CD4-positive, alpha-beta T cell (primary cell): ENCODE data around the gene HTRA1. TPM values are rescaled to one million over a fixed set of nuclear protein-coding genes. Genes with fewer than 3 reads are reported as not detected.
A peak's percentile ranks its signal among the peaks of the same experiment; 100 is the strongest.

ENCODE experiments used
- ATAC-seq: fragments of 200-7000 bp; cut with Tn5 transposase; one replicate; pipeline ENCODE4 v1.10.0; 2022; ENCODE audit warnings: mild to moderate bottlenecking; ENCODE audit not compliant: poor library complexity
- CTCF ChIA-PET: fragments of 350-600 bp; sonication (Branson Sonifier 250); formaldehyde crosslinking; loops from one replicate; lab custom pipeline; 2021; ENCODE audit warnings: antibody characterized with exemption, inconsistent platforms; lab: Charles Lee
- POLR2A ChIA-PET: fragments of 350-600 bp; sonication (Branson Sonifier 250); formaldehyde crosslinking; loops from one replicate; lab custom pipeline; 2021; ENCODE audit warnings: antibody characterized with exemption, inconsistent platforms; lab: Charles Lee
- DNase-seq, 14 experiments: peaks; one replicate each; pipeline ENCODE4 v3.0.0-alpha.2; 2013 to 2020; ENCODE audit warnings: mixed read lengths in 2 of 14
- H3K27ac ChIP-seq, 2 donors: one replicate each; pipeline versions ENCODE4 v1.5.1 to v1.7.0; 2013; ENCODE audit warnings: low read length in 2 of 2, low read depth in 1 of 2, mild to moderate bottlenecking in 1 of 2
- H3K27me3 ChIP-seq, 2 experiments: 1 replicate in 1 of 2; 2 replicates in 1 of 2; pipeline versions ENCODE4 v1.6.1 to v1.7.0; 2013; ENCODE audit warnings: low read length in 2 of 2, control low read depth in 1 of 2, mild to moderate bottlenecking in 1 of 2, moderate library complexity in 1 of 2; ENCODE audit not compliant: insufficient read depth in 2 of 2, control insufficient read depth in 1 of 2
- H3K36me3 ChIP-seq: one replicate; pipeline ENCODE4 v1.6.1; 2013; ENCODE audit warnings: low read length, control low read depth; ENCODE audit not compliant: insufficient read depth
- H3K4me1 ChIP-seq: one replicate; pipeline ENCODE4 v1.6.1; 2013; ENCODE audit warnings: low read length, control low read depth; ENCODE audit not compliant: insufficient read depth
- H3K4me3 ChIP-seq: one replicate; pipeline ENCODE4 v1.5.1; 2013; ENCODE audit warnings: mild to moderate bottlenecking, low read length, moderate library complexity
- H3K9me3 ChIP-seq, 2 experiments: 1 replicate in 1 of 2; 2 replicates in 1 of 2; pipeline versions ENCODE4 v1.6.1 to v1.7.0; 2013; ENCODE audit warnings: low read length in 2 of 2, mild to moderate bottlenecking in 2 of 2, control low read depth in 1 of 2, moderate library complexity in 1 of 2; ENCODE audit not compliant: control insufficient read depth in 1 of 2, insufficient read depth in 1 of 2
- H3K27ac Mint-ChIP-seq: one replicate; pipeline ENCODE4 v1.8.0; 2020; ENCODE audit warnings: mixed read lengths
- H3K27me3 Mint-ChIP-seq: one replicate; pipeline ENCODE4 v1.8.0; 2021; ENCODE audit warnings: mixed read lengths
- H3K36me3 Mint-ChIP-seq: one replicate; pipeline ENCODE4 v1.8.0; 2021; ENCODE audit warnings: low read depth, mixed read lengths
- H3K4me1 Mint-ChIP-seq: one replicate; pipeline ENCODE4 v1.8.0; 2021; ENCODE audit warnings: low read depth, mixed read lengths
- H3K4me3 Mint-ChIP-seq: one replicate; pipeline ENCODE4 v1.8.0; 2020; ENCODE audit warnings: mild to moderate bottlenecking, mixed read lengths
- H3K9me3 Mint-ChIP-seq: one replicate; pipeline ENCODE4 v1.8.0; 2020; ENCODE audit warnings: mixed read lengths
- intact Hi-C, 2 experiments: fragments of 100-400 bp; cut with DNase I in 1 of 2; cut with micrococcal nuclease in 1 of 2; formaldehyde crosslinking; loops; one replicate each; pipeline versions ENCODE4 v1.15.1 to v1.9.0; 2023 to 2025; cut with DNase I, micrococcal nuclease
- total RNA-seq, 174 experiments: library from RNA in 2 of 174; stranded (reverse) in 2 of 174; gene quantifications; one replicate each; pipeline ENCODE4 v1.2.3 and lab custom pipeline; 2021 to 2026
- TF ChIP-seq, protein P1 (sequence below): fragments of 200-600 bp; IDR thresholded peaks from one replicate; pipeline ENCODE4 v1.8.0; 2022; ENCODE audit warnings: antibody characterized with exemption, mild to moderate bottlenecking

The HTRA1 gene
- total RNA-seq, 2 experiments from 2014 or later = not detected

DNA sequence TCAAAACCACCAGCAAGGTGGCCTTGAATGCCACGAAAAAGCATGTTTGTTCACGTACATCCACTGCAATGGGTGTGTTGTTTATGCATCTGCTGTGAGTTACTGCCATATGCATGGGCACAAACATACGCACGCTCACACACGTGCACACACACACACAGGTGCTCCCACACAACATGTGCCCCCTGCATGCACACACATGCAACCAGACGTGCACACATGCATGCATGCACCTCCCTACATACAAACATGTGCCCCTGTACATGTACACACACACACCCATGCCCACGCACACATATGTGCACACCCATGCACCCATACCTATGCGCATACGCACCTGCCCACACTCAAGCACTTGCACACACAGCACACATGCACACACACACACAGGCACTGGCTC, 89.1 kb downstream of the HTRA1 start:
- Mint-ChIP-seq H3K27ac (peak overlapping the region; percentile 77), H3K4me1 (peaks cover 32% of the 10 kb centered on the region), H3K9me3 (no peaks in the 10 kb centered on the region), H3K36me3 (no peaks in the 10 kb centered on the region), H3K4me3 (no peak overlapping the region), H3K27me3 (no peaks in the 10 kb centered on the region)
- H3K36me3 ChIP-seq = no peaks in the 10 kb centered on the region
- POLR2A ChIA-PET = interaction anchor here (1.1 kb wide), 1 partner anchor 9 kb away, joined by 6 read pairs; no protein-coding TSS in a partner anchor
- H3K9me3 ChIP-seq = no peaks in the 10 kb centered on the region
- H3K4me1 ChIP-seq = peaks cover 24% of the 10 kb centered on the region
- intact Hi-C loops = no loop called here
- ATAC-seq (no peak), DNase-seq (no peak)
- no peak overlapping the region for H3K4me3 ChIP-seq
- H3K27me3 ChIP-seq = no peaks in the 10 kb centered on the region
- TF ChIP-seq, protein P1, sequence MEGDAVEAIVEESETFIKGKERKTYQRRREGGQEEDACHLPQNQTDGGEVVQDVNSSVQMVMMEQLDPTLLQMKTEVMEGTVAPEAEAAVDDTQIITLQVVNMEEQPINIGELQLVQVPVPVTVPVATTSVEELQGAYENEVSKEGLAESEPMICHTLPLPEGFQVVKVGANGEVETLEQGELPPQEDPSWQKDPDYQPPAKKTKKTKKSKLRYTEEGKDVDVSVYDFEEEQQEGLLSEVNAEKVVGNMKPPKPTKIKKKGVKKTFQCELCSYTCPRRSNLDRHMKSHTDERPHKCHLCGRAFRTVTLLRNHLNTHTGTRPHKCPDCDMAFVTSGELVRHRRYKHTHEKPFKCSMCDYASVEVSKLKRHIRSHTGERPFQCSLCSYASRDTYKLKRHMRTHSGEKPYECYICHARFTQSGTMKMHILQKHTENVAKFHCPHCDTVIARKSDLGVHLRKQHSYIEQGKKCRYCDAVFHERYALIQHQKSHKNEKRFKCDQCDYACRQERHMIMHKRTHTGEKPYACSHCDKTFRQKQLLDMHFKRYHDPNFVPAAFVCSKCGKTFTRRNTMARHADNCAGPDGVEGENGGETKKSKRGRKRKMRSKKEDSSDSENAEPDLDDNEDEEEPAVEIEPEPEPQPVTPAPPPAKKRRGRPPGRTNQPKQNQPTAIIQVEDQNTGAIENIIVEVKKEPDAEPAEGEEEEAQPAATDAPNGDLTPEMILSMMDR = no peak
- H3K27ac ChIP-seq = no peak overlapping the region
- CTCF ChIA-PET = no interaction called here

DNA sequence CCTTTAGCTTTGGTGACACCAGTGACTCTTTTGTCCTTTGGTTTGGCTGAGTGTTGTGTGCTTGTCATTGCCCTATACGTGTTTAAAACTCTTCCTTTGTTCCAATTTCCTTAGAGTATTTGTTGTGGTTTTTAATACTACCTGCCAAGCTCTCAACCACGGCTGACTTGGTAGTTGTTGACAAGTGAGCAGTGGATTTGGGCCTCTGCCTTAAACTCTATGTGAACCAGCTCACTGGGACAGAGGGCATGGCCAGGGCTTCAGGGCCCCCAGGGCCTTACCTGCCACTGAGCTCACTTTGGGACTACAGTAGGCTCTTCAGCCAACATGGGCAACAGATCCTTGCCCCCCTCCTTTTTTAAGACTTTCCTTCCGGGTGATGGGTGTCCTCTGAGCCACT, 89.6 kb downstream of the HTRA1 start:
- H3K9me3 Mint-ChIP-seq = no peaks in the 10 kb centered on the region
- no peaks in the 10 kb centered on the region for H3K9me3 ChIP-seq
- no peaks in the 10 kb centered on the region for H3K36me3 Mint-ChIP-seq
- no peak overlapping the region for H3K27ac ChIP-seq
- H3K27me3 ChIP-seq = no peaks in the 10 kb centered on the region
- intact Hi-C loops = no loop called here
- peaks cover 33% of the 10 kb centered on the region for H3K4me1 Mint-ChIP-seq
- H3K4me1 ChIP-seq = peaks cover 24% of the 10 kb centered on the region
- DNase-seq (peak in 1 of 14 experiments; percentile 52), ATAC-seq (peak; percentile 68)
- POLR2A ChIA-PET = interaction anchor here (1.1 kb wide), 1 partner anchor 9 kb away, joined by 6 read pairs; no protein-coding TSS in a partner anchor
- CTCF ChIA-PET = no interaction called here
- TF ChIP-seq, protein P1 = no peak
- H3K27ac Mint-ChIP-seq = peak overlapping the region; percentile 77
- H3K36me3 ChIP-seq = no peaks in the 10 kb centered on the region
- H3K4me3 ChIP-seq = no peak overlapping the region
- H3K27me3 Mint-ChIP-seq = no peaks in the 10 kb centered on the region
- peak overlapping the region; percentile 7 for H3K4me3 Mint-ChIP-seq

DNA sequence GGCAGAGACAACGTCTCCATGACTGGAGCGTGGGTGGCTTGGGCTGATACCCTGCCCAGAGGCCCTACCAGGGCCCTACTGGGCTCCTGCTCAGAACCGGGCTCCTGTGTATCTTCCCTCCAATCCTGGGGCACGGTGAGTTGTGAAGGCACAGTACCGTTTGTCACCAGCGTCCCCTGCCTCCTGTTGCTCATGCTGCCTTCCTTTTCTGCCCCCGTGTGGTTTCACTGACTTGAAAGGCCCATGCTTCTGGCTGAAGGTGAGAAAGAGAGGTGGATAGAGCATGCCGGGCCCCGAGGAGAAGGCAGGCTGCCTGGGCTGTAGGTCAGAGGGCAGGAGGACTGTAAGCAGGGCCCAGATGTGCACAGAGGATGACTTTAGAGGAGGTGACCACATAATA, 90.1 kb downstream of the HTRA1 start:
- ChIA-PET POLR2A (interaction anchor here (1.1 kb wide), 1 partner anchor 10 kb away, joined by 6 read pairs; no protein-coding TSS in a partner anchor), CTCF (no interaction called here)
- intact Hi-C loops = no loop called here
- Histone ChIP-seq H3K9me3 (no peaks in the 10 kb centered on the region), H3K36me3 (no peaks in the 10 kb centered on the region), H3K27me3 (no peaks in the 10 kb centered on the region), H3K4me1 (peaks cover 24% of the 10 kb centered on the region), H3K27ac (peak overlapping the region in 1 of 2 donors; percentile 39), H3K4me3 (no peak overlapping the region)
- H3K4me3 Mint-ChIP-seq = peak overlapping the region; percentile 7
- peaks cover 36% of the 10 kb centered on the region for H3K4me1 Mint-ChIP-seq
- peak overlapping the region; percentile 77 for H3K27ac Mint-ChIP-seq
- H3K36me3 Mint-ChIP-seq = no peaks in the 10 kb centered on the region
- no peaks in the 10 kb centered on the region for H3K9me3 Mint-ChIP-seq
- TF ChIP-seq, protein P1 = no peak
- ATAC-seq (peak; percentile 71), DNase-seq (peak in 13 of 14 experiments; percentile 7 to 68 (median 22))
- no peaks in the 10 kb centered on the region for H3K27me3 Mint-ChIP-seq
